ENCODE data around the gene LAT.
"Not testable (repeated sequence)": the region's sequence is repeated elsewhere in the genome, so short reads cannot be mapped to it uniquely, and the experiment has no call there.

Gene LAT

DNA sequence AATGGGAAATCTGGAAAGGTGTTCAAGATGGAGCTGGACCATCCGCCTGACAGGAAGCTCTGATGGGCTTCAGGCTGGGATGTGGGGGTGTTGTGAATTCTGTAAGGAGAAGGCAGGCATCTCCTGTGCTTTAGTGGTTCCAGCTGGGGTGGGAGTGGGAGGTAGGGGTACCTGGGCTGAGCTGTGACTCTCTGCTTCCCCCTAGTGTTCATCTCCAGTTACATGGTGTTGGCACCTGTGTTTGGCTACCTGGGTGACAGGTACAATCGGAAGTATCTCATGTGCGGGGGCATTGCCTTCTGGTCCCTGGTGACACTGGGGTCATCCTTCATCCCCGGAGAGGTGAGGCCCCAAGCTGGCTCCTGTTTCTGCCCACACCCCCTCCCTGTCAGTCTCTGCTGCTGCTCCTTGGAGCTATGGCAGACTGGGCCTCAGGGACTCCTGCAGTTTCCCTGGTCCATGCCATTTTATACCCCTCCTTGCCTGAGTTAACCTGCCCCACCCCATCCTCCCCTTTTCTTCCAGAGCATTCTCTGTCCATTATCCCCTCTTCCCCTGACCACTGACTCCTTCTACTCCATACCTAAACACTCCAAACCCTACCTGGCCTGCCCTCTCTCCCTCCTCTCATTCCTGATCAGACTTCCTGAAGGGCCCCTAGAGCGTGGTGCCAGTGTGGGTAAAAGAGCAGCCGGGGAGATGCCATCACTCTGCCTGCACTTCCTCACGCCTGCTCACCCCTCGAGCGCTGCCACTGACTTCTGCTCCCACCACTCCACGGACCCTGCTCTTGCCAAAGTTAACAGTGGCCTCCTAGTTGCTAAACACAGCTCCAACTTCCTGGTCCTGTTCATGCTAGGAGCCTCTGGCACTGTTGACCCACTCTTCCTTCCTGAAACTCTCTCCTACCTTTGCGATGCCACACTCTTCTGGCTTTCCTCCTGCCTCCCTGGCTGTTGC, 6.9 kb upstream of the LAT start:
- no peak for FAIRE-seq

DNA sequence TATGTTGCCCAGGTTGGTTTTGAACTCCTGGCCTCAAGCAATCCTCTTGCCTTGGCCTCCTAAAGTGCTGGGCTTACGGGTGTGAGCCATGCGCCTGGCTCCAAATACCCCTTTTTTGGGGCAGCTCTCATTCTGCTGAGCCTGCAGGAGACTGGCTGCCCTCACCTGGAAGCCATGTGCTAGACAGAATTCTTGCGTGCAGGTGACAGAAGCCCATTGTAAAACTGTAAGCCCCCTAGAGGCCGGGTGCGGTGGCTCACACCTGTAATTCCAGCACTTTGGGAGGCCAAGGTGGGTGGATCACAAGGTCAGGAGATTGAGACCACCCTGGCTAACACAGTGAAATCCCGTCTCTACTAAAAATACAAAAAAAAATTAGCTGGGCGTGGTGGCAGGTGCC, 4.5 kb upstream of the LAT start:
- FAIRE-seq, result not testable (repeated sequence)

DNA sequence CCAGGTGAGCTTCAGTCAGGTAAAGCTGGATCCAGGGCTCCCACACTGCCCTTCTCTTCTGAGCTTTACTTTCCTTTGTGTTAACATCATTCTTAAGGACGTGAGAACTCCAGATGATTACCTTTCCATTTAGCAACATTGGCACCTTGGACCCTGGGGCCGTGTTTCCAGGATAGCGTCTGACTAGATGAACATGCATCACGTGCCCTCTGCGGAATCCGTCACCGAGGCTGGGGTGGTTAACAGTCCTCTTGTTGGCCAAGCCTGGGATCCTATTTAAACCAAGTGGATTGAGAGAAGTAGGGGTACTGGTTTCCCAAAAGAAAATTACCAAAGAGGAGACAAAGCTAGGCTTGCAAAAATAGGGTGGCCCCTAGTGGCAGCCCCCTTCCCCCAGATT, 3.9 kb upstream of the LAT start:
- no peak for FAIRE-seq

DNA sequence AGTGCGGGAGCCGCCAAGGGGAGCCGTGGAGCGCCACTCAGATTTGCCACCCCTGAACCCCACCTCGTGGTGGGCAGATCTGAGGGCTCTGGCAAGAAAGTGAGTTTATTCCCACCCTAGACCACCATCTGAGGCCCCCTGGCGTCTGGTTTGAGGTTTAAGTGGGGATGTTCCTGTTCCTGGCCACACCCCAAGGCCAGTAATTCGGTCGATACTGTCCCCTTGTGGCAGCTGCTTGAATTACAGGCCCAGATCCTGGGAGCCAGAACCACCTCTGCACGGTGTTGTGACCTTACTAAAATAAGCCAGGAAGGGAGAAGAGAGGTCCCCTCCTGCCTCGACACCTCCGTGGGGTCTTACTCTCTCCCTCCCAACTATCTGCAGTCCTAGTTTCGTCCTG, 3.3 kb upstream of the LAT start:
- no peak for FAIRE-seq

DNA sequence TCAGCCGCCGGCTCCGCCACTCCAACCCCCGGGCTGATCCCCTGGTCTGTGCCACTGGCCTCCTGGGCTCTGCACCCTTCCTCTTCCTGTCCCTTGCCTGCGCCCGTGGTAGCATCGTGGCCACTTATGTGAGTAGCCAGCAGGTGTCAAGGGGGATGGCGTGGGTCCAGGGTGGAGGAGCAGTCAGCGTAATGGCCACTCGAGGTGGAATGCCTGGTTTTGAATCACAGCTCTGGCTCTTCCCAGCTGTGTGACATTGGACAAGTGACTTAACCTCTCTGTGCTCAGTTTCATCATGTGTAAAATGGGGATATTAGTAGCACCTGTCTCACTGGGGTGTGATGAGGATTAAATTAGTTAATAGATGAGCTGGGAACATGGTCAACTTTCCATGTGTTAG, 2.4 kb upstream of the LAT start:
- no peak for FAIRE-seq

DNA sequence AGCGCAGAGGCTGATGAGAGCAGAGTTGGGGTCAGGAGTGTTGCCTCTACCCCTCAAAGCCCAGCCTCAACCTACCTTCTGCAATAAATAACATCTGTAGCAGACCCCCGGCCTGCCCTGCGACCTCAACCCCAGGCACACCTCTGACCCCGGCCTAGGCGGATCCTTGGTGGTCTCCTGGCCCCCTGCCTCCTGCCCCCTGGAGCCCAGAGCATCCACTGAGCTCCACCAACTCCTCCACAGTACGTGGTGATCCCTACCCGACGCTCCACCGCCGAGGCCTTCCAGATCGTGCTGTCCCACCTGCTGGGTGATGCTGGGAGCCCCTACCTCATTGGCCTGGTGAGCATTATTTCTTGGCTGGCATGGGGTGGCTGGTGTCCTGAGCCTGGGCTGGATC, 1.9 kb upstream of the LAT start:
- FAIRE-seq, result no peak

DNA sequence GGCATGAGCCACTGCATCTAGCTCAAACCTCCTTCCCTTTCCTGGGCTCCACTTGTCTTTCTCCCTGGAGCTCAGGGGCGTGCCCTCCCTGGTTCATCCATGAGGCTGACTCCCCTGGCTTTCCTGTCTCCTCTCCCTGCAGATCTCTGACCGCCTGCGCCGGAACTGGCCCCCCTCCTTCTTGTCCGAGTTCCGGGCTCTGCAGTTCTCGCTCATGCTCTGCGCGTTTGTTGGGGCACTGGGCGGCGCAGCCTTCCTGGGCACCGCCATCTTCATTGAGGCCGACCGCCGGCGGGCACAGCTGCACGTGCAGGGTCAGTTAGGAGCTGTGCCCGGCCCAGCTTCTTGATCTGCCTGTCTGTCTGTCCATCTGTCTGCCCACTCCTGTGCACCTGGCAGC, 1.2 kb upstream of the LAT start:
- no peak for FAIRE-seq

DNA sequence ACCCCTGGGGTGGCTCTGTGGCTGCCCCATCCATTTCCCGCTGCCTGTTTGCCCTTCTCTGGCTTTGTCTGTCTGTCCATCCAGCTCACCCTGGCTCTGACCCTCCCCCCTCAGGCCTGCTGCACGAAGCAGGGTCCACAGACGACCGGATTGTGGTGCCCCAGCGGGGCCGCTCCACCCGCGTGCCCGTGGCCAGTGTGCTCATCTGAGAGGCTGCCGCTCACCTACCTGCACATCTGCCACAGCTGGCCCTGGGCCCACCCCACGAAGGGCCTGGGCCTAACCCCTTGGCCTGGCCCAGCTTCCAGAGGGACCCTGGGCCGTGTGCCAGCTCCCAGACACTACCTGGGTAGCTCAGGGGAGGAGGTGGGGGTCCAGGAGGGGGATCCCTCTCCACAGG, 761 bp upstream of the LAT start:
- FAIRE-seq, result no peak

DNA sequence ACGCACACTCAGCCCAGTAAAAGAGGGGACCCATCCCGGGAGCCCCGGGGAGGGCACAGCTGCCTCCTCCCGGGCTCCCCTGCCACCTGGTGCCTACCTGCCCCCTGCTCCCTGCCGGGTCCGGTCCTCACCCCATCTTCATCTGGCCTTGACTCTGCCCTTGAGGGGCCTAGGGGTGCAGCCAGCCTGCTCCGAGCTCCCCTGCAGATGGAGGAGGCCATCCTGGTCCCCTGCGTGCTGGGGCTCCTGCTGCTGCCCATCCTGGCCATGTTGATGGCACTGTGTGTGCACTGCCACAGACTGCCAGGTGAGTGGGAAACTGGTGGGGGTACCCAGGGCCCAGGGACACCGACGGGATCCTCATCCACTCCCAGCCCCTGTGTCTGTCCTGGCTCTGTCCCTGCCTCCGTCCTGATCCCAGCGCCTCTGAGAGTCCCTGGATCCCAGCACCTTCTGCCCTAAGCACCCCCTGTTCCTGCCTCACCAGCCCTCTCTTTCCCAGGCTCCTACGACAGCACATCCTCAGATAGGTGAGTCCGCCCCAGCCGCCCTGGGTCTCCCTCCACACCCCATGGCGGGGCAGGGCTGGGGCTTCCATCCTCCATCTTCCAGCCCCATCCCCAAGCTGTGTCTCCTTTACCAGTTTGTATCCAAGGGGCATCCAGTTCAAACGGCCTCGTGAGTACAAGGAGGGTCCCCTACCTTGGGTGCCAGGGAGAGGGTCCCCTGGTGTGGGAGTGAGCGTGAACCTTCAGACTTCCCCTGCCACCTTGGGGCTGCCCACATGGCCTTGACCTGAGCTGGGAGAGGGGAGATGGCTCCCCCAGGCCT, 574 bp downstream of the LAT start:
- FAIRE-seq, result no peak

DNA sequence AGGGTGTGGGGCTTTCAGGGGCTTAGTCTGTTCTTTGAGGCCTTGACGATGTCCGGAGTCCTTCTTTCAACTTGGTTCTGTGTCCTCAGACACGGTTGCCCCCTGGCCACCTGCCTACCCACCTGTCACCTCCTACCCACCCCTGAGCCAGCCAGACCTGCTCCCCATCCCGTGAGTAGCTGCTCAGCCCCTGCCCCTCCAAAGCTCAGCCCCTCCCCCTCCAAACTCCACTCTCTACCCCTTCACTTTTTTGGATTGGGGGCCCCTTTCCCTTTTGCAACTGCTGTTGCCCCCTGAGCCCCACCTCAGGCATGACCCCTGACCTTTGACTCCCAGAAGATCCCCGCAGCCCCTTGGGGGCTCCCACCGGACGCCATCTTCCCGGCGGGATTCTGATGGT, 1.2 kb downstream of the LAT start:
- FAIRE-seq, result no peak

DNA sequence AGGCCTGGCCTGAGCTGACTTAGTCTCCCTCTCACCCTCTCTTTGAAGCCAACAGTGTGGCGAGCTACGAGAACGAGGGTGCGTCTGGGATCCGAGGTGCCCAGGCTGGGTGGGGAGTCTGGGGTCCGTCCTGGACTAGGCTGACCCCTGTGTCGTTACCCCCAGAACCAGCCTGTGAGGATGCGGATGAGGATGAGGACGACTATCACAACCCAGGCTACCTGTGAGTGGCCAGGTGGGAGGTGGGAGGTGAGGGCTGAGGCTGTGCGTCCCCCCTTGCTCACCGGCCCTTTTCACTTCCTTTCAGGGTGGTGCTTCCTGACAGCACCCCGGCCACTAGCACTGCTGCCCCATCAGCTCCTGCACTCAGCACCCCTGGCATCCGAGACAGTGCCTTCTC, 1.6 kb downstream of the LAT start:
- no peak for FAIRE-seq

DNA sequence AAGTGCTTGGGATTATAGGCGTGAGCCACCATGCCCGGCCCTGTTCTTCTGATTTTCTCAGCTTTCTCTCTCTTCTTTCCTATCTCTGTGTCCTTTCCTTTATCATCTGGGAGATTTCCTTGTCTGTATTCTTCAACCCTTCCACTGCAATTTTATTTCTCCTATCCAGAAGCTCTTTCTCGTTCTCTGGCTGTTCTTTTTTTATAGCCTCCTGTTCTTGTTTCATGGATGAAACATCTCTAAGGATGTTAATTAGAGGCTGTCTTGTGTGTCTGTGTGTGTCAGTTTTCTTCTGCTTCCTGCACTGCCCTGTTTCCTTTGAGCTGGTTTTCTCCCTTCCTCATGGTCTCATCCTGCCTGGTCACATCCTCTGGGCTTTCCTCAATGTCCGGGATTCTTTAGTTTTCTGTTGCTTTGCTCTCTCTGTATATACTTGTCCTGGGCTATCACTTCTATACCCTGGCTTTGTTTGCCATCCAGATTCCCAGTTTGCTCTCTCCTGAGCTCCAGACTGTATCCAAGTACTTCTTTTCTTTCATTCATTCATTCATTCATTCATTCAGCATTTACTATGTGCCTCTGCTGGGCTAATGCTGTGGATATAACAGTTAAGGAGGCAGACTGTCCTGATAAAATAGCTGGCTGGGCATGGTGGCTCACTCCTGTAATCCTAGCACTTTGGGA, 2.5 kb downstream of the LAT start:
- no peak for FAIRE-seq

DNA sequence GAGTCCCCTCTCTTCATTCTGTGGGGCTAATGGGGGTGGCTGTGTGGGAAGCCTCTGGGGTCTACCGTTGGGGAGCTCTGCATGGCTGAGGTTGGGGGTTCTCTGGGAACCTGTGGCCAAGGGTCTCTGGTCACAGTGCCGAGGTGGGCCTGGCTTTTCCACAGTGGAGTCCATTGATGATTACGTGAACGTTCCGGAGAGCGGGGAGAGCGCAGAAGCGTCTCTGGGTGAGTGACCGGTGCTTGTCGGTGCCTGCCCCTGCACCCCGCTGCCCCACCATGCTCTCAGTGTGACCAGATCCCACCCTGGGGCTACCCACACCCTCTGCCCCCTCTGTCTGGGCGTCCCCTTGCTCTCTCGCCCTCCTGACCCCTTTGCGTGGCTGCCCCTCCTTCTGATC, 4.5 kb downstream of the LAT start:
- no peak for FAIRE-seq

DNA sequence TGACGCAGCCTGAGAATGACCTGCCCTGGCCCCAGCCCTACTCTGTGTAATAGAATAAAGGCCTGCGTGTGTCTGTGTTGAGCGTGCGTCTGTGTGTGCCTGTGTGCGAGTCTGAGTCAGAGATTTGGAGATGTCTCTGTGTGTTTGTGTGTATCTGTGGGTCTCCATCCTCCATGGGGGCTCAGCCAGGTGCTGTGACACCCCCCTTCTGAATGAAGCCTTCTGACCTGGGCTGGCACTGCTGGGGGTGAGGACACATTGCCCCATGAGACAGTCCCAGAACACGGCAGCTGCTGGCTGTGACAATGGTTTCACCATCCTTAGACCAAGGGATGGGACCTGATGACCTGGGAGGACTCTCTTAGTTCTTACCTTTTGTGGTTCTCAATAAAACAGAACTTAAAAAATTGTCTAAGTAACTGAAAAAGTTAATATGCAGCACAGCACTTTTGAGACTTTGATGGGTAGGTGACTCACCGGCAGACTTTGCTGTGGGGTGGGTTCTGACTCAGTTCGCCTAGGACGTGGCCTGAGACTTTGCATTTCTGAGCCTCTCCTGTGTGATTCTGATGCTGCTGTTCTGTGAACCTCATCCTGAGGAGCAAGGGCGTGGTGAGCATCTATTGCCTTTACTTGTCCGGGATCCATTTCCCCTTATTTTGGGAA, 5.7 kb downstream of the LAT start:
- FAIRE-seq, result no peak

DNA sequence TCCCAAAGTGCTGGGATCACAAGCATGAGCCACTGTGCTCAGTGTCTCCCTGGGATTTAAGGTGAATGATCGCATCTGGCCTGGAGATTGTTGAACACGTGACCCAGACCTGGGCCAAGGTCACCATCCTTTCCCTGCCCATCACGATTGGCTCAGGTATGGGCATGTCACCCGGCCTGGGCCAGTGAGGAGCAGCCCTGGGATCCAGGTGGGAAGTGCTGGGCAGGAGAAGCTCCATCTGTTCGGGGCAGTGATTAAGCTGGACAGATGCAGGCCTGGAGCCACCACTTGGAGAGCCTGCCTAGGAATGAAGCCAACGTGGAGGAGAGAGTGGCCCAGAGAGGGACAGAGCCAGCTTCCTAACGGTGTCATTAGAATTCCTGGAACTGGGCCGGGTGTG, 6.8 kb downstream of the LAT start:
- no peak for FAIRE-seq

DNA sequence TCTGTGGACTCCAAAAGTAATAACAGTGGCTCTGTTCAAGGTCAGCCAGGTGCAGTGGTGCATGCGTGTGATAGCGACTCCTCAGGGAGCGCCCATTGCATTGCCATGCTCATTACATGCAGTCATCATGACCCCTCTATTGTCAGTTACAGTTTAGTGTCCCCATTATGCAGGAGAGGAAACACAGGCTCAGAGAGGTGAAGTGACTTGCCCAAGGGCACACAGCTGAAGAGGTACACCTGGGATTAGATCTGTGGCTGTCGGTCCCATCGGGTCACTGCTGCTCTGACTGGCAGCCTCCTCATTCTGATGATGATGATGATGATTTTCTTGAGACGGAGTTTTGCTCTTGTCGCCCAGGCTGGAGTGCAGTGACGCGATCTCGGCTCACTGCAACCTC, 7.6 kb downstream of the LAT start:
- FAIRE-seq, result no peak

DNA sequence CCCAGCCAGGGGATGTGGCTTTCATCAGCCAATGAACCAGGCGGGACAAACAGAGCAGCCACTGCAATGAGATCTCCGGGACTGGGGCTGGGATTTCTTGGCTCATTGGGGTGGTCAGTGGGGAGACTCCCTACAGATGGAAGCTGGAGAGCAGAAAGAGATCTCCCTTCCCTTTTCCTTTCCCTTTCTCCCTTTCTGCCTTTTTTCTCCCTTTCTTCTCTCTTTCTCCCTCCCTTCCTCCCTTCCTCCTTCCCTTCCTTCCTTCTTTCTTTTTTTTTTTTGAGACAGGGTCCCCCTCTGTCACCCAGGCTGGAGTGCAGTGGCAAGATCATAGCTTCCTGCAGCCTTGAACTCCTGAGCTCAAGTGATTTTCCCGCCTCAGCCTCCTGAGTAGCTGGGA, 14.0 kb downstream of the LAT start:
- no peak for FAIRE-seq

DNA sequence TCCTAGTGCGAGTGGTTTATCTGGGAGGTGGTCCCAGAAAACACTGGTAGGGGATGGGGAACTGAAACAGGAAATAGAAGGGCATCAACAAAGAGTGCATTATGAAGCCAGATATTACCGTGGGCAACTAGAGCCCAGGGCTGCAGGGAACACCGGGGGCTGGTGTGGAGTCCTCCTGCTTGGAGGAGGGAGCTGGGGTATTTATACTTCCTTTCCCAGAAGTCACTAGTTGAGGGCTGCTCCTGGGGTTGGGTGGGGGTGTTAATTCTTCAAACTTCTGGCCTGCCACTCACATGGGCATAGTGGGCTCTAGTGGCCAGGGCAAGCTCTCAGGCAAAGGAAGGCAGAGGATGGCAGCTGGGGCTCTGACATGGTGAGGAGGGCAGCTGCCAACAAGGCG, 14.7 kb downstream of the LAT start:
- FAIRE-seq, result no peak

DNA sequence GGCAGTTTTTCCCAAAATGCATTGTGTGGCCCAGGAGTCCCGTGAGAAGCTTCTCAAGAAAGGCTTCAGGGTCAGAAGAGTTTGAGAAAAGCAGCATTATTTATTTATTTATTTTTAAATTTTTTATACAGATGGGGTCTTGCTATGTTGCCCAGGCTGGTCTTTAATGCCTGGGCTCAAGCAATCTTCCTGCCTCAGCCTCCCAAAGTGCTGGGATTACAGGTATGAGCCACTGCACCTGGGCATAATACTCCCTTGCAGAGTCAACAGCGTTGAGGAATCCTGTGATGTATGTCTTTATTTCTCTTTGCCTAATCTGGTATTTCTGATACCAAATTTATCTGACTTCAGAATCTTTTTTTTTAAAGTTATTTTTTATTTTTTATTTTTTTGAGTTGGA, 15.2 kb downstream of the LAT start:
- FAIRE-seq, result no peak

DNA sequence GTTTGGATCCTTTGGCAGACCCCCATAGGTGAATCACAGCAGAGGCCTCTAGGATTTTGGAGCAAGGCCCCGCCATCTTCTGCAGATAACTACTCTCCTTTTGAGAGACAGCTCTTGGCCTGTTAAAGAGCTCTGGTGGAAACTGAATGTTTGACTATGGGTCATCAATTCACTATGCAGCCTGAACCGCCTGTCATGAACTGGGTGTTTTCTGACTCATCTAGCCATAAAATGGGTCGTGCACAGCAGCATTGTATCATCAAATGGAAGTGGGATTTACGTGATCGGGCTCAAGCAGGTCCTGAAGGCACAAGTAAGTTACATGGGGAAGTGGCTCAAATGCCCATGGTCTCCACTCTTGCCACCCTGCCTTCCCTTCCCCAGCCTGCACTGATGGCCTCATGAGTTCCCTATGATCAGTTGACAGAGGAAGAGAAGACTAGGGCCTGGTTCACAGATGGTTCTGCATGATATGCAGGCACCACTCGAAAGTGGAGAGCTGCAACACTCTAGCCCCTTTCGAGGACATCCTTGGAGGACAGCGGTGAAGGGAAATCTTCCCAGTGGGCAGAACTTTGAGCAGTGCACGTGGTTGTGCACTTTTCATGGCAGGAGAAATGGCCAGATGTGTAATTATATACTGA, 19.8 kb downstream of the LAT start:
- not testable (repeated sequence) for FAIRE-seq

DNA sequence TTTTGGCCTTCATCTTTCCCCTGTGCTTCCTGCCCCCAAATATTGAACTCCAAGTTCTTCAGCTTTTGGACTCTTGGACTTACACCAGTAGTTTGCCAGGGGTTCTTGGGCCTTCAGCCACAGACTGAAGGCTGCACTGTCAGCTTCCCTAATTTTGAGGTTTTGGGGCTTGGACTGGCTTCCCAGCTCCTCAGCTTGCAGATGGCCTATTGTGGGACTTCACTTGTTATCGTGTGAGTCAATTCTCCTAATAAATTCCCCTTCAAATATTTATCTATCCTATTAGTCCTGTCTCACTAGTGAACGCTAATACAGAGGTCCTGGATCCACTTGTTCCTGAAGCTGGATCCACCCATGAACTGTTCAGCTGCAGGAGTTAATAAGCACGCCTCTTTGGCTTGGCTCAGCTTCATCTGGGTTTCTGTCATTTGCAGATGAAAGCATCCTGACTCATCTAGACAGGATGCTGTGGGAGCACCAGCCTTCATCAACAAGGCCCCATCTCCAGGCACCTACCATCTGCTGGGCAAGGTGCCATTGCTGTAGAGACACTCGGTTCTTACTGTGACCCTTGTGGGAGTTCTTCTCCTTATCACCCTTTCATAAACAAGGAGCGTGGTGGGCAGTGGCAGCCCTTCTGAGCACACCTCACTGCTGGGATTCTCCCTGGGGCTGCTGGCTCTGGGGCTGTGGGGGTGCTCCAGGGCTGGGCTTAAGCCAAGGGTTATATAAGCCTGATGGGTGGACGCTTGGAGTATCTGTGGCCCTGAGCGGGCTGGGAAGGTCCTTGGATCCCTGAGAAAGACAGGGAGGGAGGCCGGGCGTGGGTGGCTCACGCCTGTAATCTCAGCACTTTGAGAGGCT, 23.1 kb downstream of the LAT start:
- no peak for FAIRE-seq
